K562 (cell line): ENCODE measurements around the gene HHIPL1. TPM values are rescaled to one million over a fixed set of nuclear protein-coding genes. Genes with fewer than 3 reads are reported as not detected.

Source experiments
- CEBPB ChIP-seq: fragments of 450-650 bp; IDR thresholded peaks from 2 replicates; pipeline ENCODE4 v1.6.1; 2016; ENCODE audit warnings: missing genetic modification characterization, missing compliant biosample characterization
- CREBBP ChIP-seq: IDR thresholded peaks from one replicate; pipeline ENCODE4 v1.6.1; 2012; ENCODE audit warnings: low read depth, mild to moderate bottlenecking, control low read depth, inconsistent platforms, low read length
- ETV1 ChIP-seq: fragments of 450-650 bp; conservative IDR thresholded peaks from 2 replicates; pipeline ENCODE4 v1.6.1; 2016; ENCODE audit warnings: missing genetic modification characterization, control low read depth, low read depth, missing compliant biosample characterization
- HDAC1 ChIP-seq, 2 experiments: fragments of 450-650 bp; IDR thresholded peaks; 2 replicates each; pipeline ENCODE4 v1.6.1; 2016 to 2017; ENCODE audit warnings: inconsistent platforms in 1 of 2, mild to moderate bottlenecking in 1 of 2, moderate library complexity in 1 of 2
- HDAC2 ChIP-seq: fragments of 450-650 bp; IDR thresholded peaks from 2 replicates; pipeline ENCODE4 v1.6.1; 2016; ENCODE audit warnings: mild to moderate bottlenecking
- MTA3 ChIP-seq: fragments of 450-650 bp; formaldehyde crosslinking; IDR thresholded peaks from 2 replicates; pipeline ENCODE4 v1.6.1; 2017; ENCODE audit warnings: mild to moderate bottlenecking, borderline replicate concordance
- NFYB ChIP-seq: IDR thresholded peaks from 2 replicates; pipeline ENCODE4 v1.6.1; 2011; ENCODE audit warnings: mild to moderate bottlenecking, moderate library complexity; ENCODE audit not compliant: insufficient read length; ENCODE audit errors: extremely low read depth
- PHTF2 ChIP-seq: fragments of 250-450 bp; sonication (Bioruptor Pico); IDR thresholded peaks from 2 replicates; pipeline ENCODE4 v1.5.0; 2021; ENCODE audit warnings: mild to moderate bottlenecking
- RFX1 ChIP-seq: fragments of 450-650 bp; IDR thresholded peaks from 2 replicates; pipeline ENCODE4 v1.6.1; 2016; ENCODE audit warnings: mild to moderate bottlenecking, moderate library complexity
- SMC3 ChIP-seq: conservative IDR thresholded peaks from 2 replicates; pipeline ENCODE4 v1.6.1; 2011; ENCODE audit warnings: low read depth, low read length, improper control_type of control experiment; ENCODE audit not compliant: insufficient read depth
- SNIP1 ChIP-seq: fragments of 450-650 bp; IDR thresholded peaks from 2 replicates; pipeline ENCODE4 v1.7.1; 2017; ENCODE audit warnings: low read depth, mild to moderate bottlenecking
- SP1 ChIP-seq: sonication (generic); formaldehyde crosslinking; IDR thresholded peaks from 2 replicates; pipeline ENCODE4 v1.8.1; 2022; ENCODE audit warnings: mild to moderate bottlenecking, missing genetic modification reagents
- SPI1 ChIP-seq: IDR thresholded peaks from 2 replicates; pipeline ENCODE4 v1.6.1; 2011; ENCODE audit warnings: low read depth, low read length, control low read depth, borderline replicate concordance
- STAT6 ChIP-seq: sonication (generic); formaldehyde crosslinking; IDR thresholded peaks from 2 replicates; pipeline ENCODE4 v1.8.1; 2023; ENCODE audit warnings: mild to moderate bottlenecking, missing genetic modification reagents
- ZBED1 ChIP-seq: IDR thresholded peaks from 2 replicates; pipeline ENCODE4 v1.6.1; 2014
- ZBTB11 ChIP-seq, 3 experiments: fragments of 200-800 bp in 1 of 3; fragments of 250-450 bp in 1 of 3; fragments of 450-650 bp in 1 of 3; sonication (Bioruptor Pico) in 1 of 3; sonication (Bioruptor generic) in 1 of 3; formaldehyde crosslinking in 1 of 3; IDR thresholded peaks; 2 replicates each; pipeline versions ENCODE4 v1.6.1 to v1.8.0; 2016 to 2022; ENCODE audit warnings: mild to moderate bottlenecking in 2 of 3, missing genetic modification characterization in 2 of 3, missing compliant biosample characterization in 1 of 3, moderate library complexity in 1 of 3
- ZNF134 ChIP-seq: fragments of 250-450 bp; sonication (Bioruptor Pico); conservative IDR thresholded peaks from 2 replicates; pipeline ENCODE4 v1.4.0; 2020
- ZNF707 ChIP-seq: fragments of 250-450 bp; sonication (Bioruptor Pico); conservative IDR thresholded peaks from 2 replicates; pipeline ENCODE4 v1.8.0; 2022; ENCODE audit warnings: inconsistent platforms, mild to moderate bottlenecking, moderate library complexity
- ZNF717 ChIP-seq: fragments of 250-450 bp; sonication (Bioruptor Pico); IDR thresholded peaks from 2 replicates; pipeline ENCODE4 v1.5.0; 2021
- polyA plus RNA-seq, 8 experiments: library from polyadenylated mRNA; depleted of rRNA in 4 of 8; stranded (reverse) in 5 of 8; unstranded in 3 of 8; fragments of >200 nt; fragmentation: Nextera tagmentation in 2 of 8; fragmentation: Illumina TruSeq in 1 of 8; extraction: Ambion mirVana in 2 of 8; extraction: Trizol in 1 of 8; gene quantifications; 2 replicates each; pipeline versions ENCODE4 v1.2.1 to v1.2.3, GENCODE V29; 2011 to 2014; ENCODE audit warnings: inconsistent platforms in 1 of 8, missing spikeins in 1 of 8
- total RNA-seq, 7 experiments: library from RNA; depleted of rRNA in 6 of 7; stranded (reverse); fragments of >200 nt in 6 of 7; fragmentation: Illumina TruSeq in 2 of 7; extraction: Trizol in 2 of 7; gene quantifications; 2 replicates each; pipeline versions ENCODE4 v1.2.1 to v1.2.3, GENCODE V29; 2011 to 2021; ENCODE audit warnings: low replicate concordance in 1 of 7
- TF ChIP-seq, protein P1 (sequence below): fragments of 250-450 bp; sonication (Bioruptor Pico); IDR thresholded peaks from 2 replicates; pipeline ENCODE4 v1.4.0; 2020; ENCODE audit warnings: mild to moderate bottlenecking

Gene HHIPL1
- total and polyA plus RNA-seq, 9 of the 15 experiments (the other 6 are each of a cell fraction or from before 2014, with no cell fraction given): not detected

GRCh38 chr14:99683619-99684409 lies 38.9 kb downstream of the HHIPL1 start, which contains the start of gene CYP46A1 (continued):
- no peak for TF ChIP-seq CREBBP
- no peak for TF ChIP-seq MTA3
- TF ChIP-seq ZBED1: no peak
- no peak for TF ChIP-seq SPI1
- TF ChIP-seq ZNF707: no peak
- TF ChIP-seq HDAC2: 0 out of 2 replicates have a peak, but pooled peaks have one; percentile 38
- TF ChIP-seq CEBPB (tag): no peak
- TF ChIP-seq NFYB: no peak
- TF ChIP-seq SNIP1: no peak
- TF ChIP-seq SP1: peak; percentile 83
- TF ChIP-seq, protein P1, sequence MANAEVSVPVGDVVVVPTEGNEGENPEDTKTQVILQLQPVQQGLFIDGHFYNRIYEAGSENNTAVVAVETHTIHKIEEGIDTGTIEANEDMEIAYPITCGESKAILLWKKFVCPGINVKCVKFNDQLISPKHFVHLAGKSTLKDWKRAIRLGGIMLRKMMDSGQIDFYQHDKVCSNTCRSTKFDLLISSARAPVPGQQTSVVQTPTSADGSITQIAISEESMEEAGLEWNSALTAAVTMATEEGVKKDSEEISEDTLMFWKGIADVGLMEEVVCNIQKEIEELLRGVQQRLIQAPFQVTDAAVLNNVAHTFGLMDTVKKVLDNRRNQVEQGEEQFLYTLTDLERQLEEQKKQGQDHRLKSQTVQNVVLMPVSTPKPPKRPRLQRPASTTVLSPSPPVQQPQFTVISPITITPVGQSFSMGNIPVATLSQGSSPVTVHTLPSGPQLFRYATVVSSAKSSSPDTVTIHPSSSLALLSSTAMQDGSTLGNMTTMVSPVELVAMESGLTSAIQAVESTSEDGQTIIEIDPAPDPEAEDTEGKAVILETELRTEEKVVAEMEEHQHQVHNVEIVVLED (CRISPR knock-in tag): no peak
- TF ChIP-seq PHTF2 (CRISPR knock-in tag): no peak
- TF ChIP-seq HDAC1 (IDR thresholded peaks at IDR 0.05): peak in 1 of 2 experiments; percentile 73; a peak in 2 of 4 replicates
- TF ChIP-seq SMC3: no peak
- no peak for TF ChIP-seq ZNF134 (CRISPR knock-in tag)
- TF ChIP-seq ZNF717: no peak
- TF ChIP-seq RFX1: peak; percentile 94
- 0 out of 6 replicates have a peak, but pooled peaks of 1 of the 3 experiments have one; percentile 31 for TF ChIP-seq ZBTB11 (CRISPR knock-in tag; IDR thresholded peaks at IDR 0.05)
- no peak for TF ChIP-seq STAT6 (CRISPR knock-in tag)
- TF ChIP-seq ETV1 (tag): no peak
